Suprapubic skin (tissue), 4 donors: ENCODE data around the gene FAM219A. TPM values are rescaled to one million over a fixed set of nuclear protein-coding genes. Genes with fewer than 3 reads are reported as not detected.

Source experiments
- DNase-seq, 2 donors: peaks; one replicate each; pipeline ENCODE4 v3.0.0-alpha.2; 2019; ENCODE audit warnings: low spot score in 2 of 2
- H3K27ac ChIP-seq: fragments of 200-600 bp; sonication (generic); one replicate; pipeline ENCODE4 v1.5.1; 2019
- H3K27me3 ChIP-seq: fragments of 200-600 bp; sonication (generic); one replicate; pipeline ENCODE4 v1.5.1; 2019
- H3K36me3 ChIP-seq: fragments of 200-600 bp; sonication (generic); one replicate; pipeline ENCODE4 v1.5.1; 2019
- H3K4me1 ChIP-seq: fragments of 200-600 bp; sonication (generic); one replicate; pipeline ENCODE4 v1.5.1; 2019
- H3K4me3 ChIP-seq: fragments of 200-600 bp; sonication (generic); one replicate; pipeline ENCODE4 v1.5.1; 2019; ENCODE audit warnings: mild to moderate bottlenecking
- H3K9me3 ChIP-seq: fragments of 200-600 bp; sonication (generic); one replicate; pipeline ENCODE4 v1.5.1; 2019
- CTCF ChIP-seq, 2 donors: fragments of 200-600 bp in 1 of 2; fragments of 450-650 bp in 1 of 2; sonication (generic) in 1 of 2; IDR thresholded peaks; one replicate each; pipeline ENCODE4 v1.5.1; 2016 to 2019; ENCODE audit warnings: antibody characterized with exemption in 2 of 2, mild to moderate bottlenecking in 1 of 2, moderate library complexity in 1 of 2
- EP300 ChIP-seq: sonication (generic); formaldehyde crosslinking; IDR thresholded peaks from one replicate; pipeline ENCODE4 v1.6.1; 2017; ENCODE audit warnings: antibody characterized with exemption
- POLR2A ChIP-seq, 2 donors: fragments of 450-650 bp; IDR thresholded peaks; one replicate each; pipeline ENCODE4 v1.6.1; 2017; ENCODE audit warnings: antibody characterized with exemption in 2 of 2, mild to moderate bottlenecking in 2 of 2, moderate library complexity in 2 of 2
- POLR2AphosphoS5 ChIP-seq, 3 donors: sonication (generic); formaldehyde crosslinking; IDR thresholded peaks; one replicate each; pipeline ENCODE4 v1.6.1; 2017; ENCODE audit warnings: antibody characterized with exemption in 3 of 3
- WGBS: methylation state at CpG from one replicate; pipeline ENCODE4 v1.1.5; 2018; 5-methylcytosine and 5-hydroxymethylcytosine counted together
- total RNA-seq, 4 donors: library from RNA; depleted of rRNA; stranded (reverse); fragments of >200 nt; gene quantifications; one replicate each; pipeline ENCODE4 v1.1.0, GENCODE V29; 2016

Gene FAM219A
- total RNA-seq, 4 donors from 2014 or later, result 12.6 to 17.0 (median 15.0) TPM

GRCh38 chr9:34378376-34379060 lies 79.9 kb downstream of the FAM219A start:
- TF ChIP-seq POLR2A (IDR thresholded peaks at IDR 0.05) (no peak), POLR2AphosphoS5 (IDR thresholded peaks at IDR 0.05) (no peak), CTCF (IDR thresholded peaks at IDR 0.05) (no peak), EP300 (no peak)
- H3K27ac ChIP-seq, result no peak overlapping the region
- H3K36me3 ChIP-seq, result no peaks in the 10 kb centered on the region
- no peaks in the 10 kb centered on the region for H3K27me3 ChIP-seq
- no peaks in the 10 kb centered on the region for H3K9me3 ChIP-seq
- DNase-seq, result no peak
- 93% methylated on average over 3 of the region's 3 CpGs for WGBS
- H3K4me1 ChIP-seq, result peaks cover 51% of the 10 kb centered on the region
- no peak overlapping the region for H3K4me3 ChIP-seq

- peak in 1 of 2 donors; percentile 79 for DNase-seq
- WGBS, result 13% methylated on average over 8 of the region's 21 CpGs
- Histone ChIP-seq H3K4me1 (peaks cover 51% of the 10 kb centered on the region), H3K27me3 (no peaks in the 10 kb centered on the region), H3K36me3 (no peaks in the 10 kb centered on the region), H3K9me3 (no peaks in the 10 kb centered on the region), H3K27ac (no peak overlapping the region), H3K4me3 (peak overlapping the region; percentile 61)
- no peak for TF ChIP-seq POLR2AphosphoS5 (IDR thresholded peaks at IDR 0.05)
These were observed 81.0 kb downstream of the FAM219A start for GRCh38 chr9:34377404-34377746.

- Histone ChIP-seq H3K27ac (no peak within 1 kb of the TSS), H3K4me3 (peak within 1 kb of the TSS; percentile 61), H3K9me3 (no peaks in the 10 kb centered on the region), H3K36me3 (no peaks in the 10 kb centered on the region), H3K27me3 (peaks cover 2% of the 10 kb centered on the region), H3K4me1 (peaks cover 54% of the 10 kb centered on the region)
- no peak for TF ChIP-seq EP300
- peak in 1 of 2 donors; percentile 40 for TF ChIP-seq POLR2A (IDR thresholded peaks at IDR 0.05)
- TF ChIP-seq POLR2AphosphoS5 (IDR thresholded peaks at IDR 0.05), result peak in 1 of 3 donors; percentile 35
- WGBS, result under 1% methylated on average over 33 of the region's 54 CpGs
- peak; percentile 93 to 94 for DNase-seq
These were observed 81.6 kb downstream of the FAM219A start, which contains the start of gene MYORG for GRCh38 chr9:34376596-34377403. TSS of gene MYORG (minus strand) at chr9:34376898. CDS start at chr9:34372943, 3,955 bp downstream.

- TF ChIP-seq POLR2AphosphoS5 (IDR thresholded peaks at IDR 0.05), result no peak
- TF ChIP-seq EP300, result no peak
- no peak for TF ChIP-seq POLR2A (IDR thresholded peaks at IDR 0.05)
- no peak for TF ChIP-seq CTCF (IDR thresholded peaks at IDR 0.05)
- DNase-seq, result no peak
- H3K27me3 ChIP-seq, result peaks cover 4% of the 10 kb centered on the region
- peaks cover 55% of the 10 kb centered on the region for H3K4me1 ChIP-seq
- H3K27ac ChIP-seq, result no peak overlapping the region
- H3K36me3 ChIP-seq, result no peaks in the 10 kb centered on the region
- H3K9me3 ChIP-seq, result no peaks in the 10 kb centered on the region
- H3K4me3 ChIP-seq, result peak overlapping the region; percentile 61
- 50% methylated on average over 7 of the region's 22 CpGs for WGBS
These were observed 82.3 kb downstream of the FAM219A start for GRCh38 chr9:34375901-34376595.

GRCh38 chr9:34374905-34375552 lies 83.3 kb downstream of the FAM219A start:
- H3K4me3 ChIP-seq, result peak overlapping the region; percentile 61
- peaks cover 4% of the 10 kb centered on the region for H3K27me3 ChIP-seq
- TF ChIP-seq POLR2AphosphoS5 (IDR thresholded peaks at IDR 0.05), result no peak
- TF ChIP-seq CTCF (IDR thresholded peaks at IDR 0.05), result no peak
- no peak for TF ChIP-seq EP300
- TF ChIP-seq POLR2A (IDR thresholded peaks at IDR 0.05), result no peak
- peak overlapping the region; percentile 17 for H3K27ac ChIP-seq
- no peaks in the 10 kb centered on the region for H3K9me3 ChIP-seq
- peaks cover 55% of the 10 kb centered on the region for H3K4me1 ChIP-seq
- DNase-seq, result no peak
- no peaks in the 10 kb centered on the region for H3K36me3 ChIP-seq
- 22% methylated on average over 5 of the region's 5 CpGs for WGBS
